Left renal cortex interstitium (tissue), 4 donors: Measurements from ENCODE around the gene CAMTA1. TPM values are rescaled to one million over a fixed set of nuclear protein-coding genes. Genes with fewer than 3 reads are reported as not detected.
A peak's percentile ranks its signal among the peaks of the same experiment; 100 is the strongest.

Experiments used
- DNase-seq, 4 donors: peaks; one replicate each; pipeline ENCODE4 v3.0.0-alpha.2; 2013; ENCODE audit warnings: low read depth in 4 of 4, low spot score in 2 of 4, missing footprints in 1 of 4
- polyA plus RNA-seq, 4 donors: library from polyadenylated mRNA; unstranded; fragments of 120-200 nt; gene quantifications; one replicate each; pipeline ENCODE4 v1.2.1, GENCODE V29; 2013; ENCODE audit not compliant: insufficient read length in 4 of 4

CAMTA1 gene
- polyA plus RNA-seq, 4 donors = 76.8 to 91.3 (median 85.3) TPM

DNA sequence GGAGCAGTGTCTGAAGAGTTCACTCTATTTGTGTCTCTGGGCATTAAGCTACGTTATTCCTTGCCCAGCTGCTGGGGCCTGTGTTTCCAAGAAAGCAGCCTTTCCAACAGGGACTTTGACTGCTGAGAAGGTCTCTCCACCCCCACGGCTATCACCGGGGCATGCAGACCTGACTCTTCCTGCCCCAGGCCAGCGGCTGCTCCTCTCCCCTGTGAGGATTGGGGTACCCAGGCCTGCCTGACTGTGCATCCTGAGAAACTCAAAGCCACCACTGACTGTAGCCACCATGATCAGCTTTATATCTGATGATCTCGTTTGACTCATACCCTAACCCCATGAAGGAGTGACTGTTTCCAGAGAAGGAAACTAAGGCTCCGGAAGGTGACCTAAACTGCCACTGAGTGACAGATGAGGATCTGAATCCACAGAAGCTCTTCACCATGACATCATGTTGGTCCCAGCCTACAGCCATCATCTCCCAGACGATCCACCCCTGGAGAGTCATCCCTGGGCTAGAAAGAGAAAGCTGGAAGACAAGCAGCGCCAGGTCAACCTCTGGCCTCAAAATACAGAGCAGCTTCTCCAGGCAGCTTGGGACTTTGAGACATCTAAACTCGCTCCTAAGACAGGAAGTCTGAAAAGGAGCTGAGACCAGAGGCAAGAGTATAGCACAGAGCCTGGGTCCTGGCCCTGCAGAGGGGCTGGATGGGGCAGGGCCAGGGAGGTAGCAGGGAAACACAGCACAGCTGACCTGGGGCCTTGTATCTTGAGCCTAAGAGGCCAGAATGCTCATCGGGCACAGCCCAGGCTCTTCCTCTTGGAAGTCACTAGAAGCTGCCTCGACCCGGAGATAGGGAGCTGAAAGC, 741.8 kb downstream of the CAMTA1 start:
- DNase-seq = no peak

DNA sequence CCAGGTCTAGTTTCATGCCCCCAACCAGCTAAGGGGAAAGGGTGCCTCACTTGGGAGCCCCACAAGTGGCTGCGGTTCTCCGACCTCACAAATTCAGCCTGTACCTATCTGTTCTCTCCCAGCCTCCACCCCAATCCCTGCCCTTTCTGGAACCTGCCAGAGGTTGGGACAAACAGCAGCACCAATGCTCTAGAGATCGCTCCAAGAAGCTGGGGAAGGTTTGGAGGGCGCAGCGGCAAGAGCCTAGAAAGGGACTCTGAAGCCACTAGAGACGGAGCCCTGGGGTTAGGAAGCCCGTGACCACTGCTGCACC, 742.4 kb downstream of the CAMTA1 start:
- no peak for DNase-seq

DNA sequence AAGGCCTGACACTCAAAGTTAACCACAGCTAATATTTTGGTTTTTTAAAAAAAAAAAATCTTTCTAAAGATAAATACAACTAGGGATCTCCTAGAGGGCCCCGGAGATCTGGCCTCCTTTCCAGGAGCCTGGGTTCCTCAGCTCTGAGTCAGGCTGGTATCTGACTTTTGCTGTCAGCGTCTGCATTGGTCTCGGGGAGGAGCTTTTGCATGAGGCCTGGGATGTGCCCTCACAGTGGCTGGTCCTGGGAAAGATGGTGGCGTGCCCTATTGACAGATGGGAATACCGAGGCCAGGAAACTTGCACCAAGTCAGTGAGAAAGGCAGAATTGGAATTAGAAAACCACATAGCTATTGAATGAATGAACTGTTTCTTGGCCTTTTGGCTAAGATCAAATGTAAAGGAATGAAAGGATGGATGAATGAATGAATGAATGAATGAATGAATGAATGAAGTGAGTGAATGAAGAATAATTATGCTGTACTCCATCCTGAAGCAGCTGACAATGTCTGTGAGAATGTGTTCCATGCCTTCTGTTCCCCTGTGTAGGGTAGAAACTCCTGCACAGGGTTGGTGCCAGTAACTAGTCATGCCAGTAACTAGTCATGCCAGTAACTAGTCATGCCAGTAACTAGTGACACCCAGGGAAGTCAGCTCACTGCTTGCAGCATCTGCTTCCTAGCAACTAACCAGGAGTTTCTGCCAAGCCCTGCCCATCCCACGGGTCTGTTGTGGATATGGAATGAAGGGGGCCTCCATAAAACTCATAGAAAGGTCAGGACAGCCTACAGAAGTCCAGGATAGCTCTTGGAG, 743.3 kb downstream of the CAMTA1 start:
- DNase-seq = no peak

DNA sequence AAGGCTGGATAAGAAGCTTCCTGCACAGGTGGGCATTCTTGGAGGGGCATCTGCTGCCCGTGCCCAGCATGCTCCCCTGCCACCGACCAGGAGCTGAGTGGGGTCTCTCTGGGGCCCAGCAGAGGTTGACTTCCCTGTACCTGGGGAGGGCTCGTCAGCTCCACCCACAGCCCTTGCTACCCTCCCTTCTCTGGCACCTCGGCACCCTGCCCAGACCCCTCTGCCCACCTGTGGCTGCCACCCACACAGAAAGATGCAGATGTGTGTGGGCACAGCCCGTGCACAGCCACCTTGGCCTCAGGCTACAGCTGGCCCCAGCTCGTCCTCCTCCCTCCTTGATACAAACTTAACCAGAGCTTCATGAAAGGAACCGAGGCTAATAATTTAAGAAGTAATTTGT, 744.7 kb downstream of the CAMTA1 start:
- DNase-seq = no peak

DNA sequence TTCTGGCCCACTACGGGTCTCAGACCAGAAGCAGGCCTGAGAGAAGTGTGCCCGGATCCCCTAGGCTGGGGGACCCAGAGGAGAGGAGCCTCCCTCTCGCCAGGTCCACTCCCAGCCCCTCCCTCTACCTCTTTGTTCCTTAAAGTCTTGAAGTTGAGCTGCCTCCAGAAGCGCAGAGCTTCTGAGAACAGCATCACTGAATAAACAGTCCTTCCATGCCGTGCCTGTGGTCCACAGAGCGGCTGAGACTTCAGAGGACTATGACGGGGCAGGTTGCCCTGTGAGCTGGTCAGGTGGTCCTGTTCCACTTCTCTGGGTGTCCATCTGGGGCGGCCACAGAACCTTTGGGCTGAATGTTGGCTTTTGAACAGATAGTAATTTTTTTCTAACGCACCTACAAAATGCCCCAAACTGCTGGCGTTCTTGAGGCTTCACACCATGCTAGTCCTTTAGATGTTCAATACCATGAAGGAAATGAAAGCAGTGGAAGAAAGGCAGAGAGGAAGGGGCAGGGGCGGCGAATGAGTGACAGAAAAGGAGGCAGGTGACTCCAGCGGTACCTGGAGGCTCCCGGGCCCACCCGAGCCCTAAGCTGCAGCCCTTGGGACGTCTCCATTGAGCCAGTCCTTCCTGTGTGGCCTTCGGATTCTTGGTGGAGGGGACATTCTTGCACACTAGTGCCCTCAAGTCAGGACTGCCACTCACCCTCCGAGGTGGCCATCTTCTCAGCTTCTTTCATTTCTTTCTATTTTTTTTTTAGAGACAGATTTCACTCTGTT, 746.5 kb downstream of the CAMTA1 start:
- DNase-seq = no peak

DNA sequence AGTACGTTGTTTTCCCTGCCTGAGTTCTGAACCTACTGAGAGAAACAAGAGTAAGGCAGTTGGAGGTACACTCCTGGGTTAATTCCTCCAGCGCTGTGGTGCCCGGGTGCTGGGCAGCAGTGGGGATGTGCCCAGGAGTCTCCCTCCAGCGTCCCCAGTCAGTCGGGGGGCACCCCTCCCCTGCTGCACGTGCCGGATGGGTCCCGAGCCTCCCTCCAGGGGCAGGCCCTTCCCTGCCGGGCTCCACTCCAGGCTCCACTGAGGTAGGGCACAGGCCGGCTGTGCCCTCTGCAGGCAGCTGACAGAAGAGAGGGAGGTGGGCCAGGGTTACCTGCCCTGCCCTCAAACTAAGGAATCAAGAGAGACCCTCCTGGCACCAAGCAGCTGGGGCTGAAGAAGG, 747.8 kb downstream of the CAMTA1 start:
- no peak for DNase-seq

DNA sequence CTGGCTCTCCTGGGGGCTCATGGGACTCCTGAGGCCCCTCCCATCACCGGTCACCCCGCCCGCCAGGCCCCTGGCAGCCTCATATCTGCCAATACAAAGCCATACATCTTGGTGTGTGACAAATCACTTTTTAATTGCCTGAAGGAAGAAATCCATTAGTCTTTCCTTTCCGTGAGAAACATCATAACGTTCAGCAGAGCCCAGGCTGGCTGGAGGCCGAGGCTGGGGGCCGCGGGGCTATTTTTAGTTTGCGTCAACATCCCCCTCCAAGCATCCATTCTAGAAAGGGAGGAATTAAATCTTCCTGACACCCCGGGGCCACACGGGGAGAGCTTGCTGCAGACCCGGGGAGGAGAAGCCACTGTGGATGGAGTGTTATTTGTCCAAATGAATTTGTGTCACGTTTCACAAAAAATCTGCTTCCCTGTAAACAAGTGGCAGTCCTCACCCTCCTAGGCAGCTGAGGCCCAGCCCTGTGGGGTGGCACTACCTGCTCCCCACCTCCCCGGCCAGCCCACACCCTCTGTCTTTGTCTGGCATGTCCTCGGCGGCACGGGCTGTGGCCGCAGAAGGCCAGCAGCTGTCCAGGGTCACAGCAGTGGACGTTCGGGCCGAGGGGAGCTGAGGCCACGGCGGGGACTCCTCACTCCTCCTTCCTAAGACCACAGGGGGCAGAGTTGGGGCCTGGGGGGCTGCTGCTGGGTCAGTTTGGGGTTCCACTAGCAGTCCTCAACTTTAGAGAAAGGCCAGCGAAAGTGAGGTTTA, 749.0 kb downstream of the CAMTA1 start:
- peak in 2 of 4 donors; percentile 80 for DNase-seq

DNA sequence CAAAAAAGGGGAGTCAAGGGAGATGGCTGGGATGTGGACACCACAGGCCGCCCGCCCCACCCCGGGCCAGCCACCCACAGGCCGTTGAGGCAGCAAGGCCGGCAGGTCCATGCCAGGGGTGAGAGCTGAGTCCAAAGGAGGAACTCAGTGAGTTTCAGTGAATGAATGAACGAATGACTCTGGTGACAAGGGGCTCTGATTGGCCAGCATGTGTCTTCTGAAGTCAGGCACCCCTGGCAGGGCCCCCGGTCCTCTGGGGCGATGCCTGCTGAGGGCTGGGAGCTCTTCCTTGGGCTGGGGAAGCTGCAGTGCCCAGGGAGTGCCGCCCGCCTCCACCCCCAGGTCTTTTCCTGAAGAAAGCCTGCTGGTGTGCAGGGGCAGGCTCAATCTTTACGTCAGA, 749.8 kb downstream of the CAMTA1 start:
- DNase-seq = no peak

DNA sequence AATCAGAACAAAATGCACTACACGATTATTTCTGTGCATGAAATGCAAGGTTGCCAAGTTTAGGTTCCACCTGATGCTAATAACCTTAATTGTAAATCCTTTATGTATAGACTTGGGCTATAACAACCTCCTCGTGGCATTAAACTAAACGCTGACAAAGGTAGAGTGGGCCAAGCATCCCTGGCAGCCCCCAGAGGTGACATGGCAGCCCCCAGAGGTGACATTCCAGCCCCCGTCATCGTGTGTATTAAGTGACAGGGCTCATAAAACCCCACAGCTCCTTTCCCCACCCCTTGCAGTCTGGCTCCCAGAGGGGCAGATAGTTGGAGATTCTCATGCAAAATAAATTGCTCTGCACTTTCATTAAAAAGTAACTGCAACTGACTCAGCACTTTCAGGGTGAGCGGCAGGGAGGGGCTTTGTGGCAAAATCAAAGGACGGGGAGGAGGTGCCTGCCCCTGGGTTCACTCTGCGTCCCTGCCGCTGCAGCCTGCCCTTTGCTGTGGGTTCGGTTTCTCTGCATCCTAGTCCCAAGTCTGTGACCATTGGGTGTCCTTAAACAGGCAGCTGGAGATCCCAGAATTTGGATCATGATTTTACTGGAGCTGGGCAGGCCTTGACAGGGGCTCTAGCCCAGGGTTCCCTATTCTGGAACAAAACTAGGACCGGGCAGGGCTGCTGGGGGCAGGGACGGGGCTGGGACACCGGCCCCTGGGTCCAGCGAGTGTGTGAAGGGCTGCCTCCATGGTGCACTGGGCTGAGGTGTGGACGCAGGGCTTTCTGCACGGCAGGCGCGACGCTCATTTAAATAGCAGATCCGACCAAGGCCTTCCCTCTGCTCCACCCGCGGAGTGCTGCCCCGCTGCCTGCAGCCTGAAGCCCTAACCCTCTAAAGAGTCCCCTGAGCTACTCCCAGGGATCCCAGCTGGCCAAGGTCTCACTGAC, 751.0 kb downstream of the CAMTA1 start:
- DNase-seq = no peak

DNA sequence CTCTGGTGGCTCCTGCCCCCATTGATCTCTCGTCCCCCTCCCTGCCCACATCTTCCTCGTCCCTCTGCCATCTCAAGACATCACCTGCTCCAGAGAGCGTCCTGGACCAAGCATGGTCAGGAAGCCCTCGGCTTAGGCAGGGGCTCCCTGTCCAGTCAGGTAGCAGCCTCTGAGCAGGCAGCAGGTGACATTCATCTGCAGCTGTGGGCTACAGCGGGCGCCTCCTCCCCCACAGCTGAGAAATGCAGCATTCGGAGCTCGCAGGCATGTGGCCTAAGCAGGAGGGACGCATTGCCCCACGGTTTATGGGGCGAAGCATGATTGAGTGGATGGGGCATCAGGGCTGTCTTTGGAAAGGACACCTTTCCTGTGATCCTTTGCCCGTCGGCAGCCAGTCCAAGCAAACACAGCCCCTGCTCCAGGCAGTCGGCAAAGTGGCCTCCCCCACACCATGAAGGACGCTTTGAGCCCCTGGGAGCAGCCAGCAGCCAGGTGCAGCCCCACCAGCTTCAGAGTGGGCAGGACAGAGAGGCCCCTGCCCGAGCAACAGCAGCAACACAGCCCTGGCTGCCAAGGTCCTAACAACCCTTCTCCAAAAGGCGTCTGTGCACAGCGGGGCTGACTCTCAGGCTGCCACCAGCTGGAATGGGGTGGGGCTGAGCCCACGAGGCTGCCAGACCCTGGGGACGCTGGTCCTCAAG, 751.8 kb downstream of the CAMTA1 start:
- peak in 1 of 4 donors; percentile 63 for DNase-seq

DNA sequence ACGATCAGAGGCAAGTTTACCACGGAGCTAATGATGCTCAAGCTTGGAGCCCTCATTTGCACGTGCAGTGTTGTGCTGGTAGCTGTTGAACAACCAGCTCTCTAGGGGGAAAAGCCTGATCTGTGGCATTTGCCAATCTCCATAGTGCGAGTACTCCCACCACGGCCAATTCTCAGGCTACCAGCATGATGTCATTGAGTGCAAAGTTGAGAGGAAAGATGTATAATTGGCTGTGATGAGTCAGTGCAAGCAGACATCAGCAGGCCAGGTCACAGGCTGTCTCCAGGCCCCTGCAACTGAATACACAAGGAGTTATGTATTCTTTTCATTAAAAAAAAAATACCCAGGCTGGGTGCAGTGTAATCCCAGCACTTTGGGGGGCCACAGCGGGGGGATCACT, 752.8 kb downstream of the CAMTA1 start:
- no peak for DNase-seq

DNA sequence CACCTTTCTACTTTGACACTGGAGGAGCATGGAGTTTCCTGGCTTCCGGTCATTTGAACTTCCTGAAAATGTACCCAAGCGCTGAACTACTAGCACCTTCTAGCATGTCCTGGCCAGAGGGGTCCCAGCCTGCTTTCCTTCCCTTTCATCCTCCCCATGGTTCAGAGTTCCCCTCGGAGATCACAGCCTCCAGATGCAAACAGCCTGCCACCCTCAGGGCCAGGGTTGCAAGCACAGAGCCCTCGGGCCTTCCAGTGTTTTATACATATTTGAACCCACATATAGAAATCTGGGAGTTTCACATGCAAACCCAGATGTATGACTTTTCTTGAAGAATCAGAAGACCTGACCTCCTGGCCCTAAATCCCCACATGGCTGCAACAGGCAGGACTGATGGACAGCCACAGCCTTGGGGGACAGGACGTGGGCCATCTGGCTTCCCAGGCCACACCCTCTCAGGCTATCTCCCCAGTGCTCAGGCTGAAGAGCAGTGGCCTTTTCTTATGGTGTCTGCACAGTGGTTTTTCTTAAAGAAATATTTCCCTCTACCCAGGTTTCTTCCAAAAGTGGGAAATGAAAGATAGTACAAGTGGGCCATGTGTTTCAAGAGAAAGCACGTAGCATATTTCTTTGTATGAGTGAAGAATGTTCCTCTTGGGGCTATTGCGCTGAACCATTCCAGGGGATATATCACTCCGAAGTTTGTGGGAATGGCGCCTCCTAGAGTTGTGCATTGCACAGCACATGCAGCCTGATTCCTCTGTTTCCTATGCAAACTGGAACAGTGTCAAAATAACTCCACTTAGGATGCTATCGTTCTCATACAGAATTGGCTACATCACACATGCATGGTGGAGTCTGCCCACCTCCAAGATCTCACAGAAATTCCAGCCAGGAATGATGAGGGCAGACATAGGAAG, 753.9 kb downstream of the CAMTA1 start:
- no peak for DNase-seq

DNA sequence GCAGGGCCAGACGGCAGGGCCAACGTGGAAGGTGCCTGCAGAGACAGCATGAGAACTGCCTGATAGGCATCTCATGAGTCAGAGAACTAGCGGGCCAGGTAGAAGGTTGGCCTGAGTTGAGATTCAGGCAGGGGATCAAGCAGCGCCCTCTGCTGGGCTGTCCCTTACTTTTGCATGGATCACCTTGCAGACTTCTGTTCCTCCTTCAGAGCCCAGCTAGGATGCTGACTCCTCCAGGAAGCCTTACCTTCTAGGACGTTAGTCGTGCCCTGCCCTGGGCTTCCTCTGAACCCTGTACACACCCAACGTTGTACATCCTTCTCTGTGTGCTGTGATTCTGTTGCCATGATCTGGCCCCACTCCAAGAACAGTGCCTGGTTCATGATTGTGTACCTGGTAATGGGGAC, 754.5 kb downstream of the CAMTA1 start:
- no peak for DNase-seq

DNA sequence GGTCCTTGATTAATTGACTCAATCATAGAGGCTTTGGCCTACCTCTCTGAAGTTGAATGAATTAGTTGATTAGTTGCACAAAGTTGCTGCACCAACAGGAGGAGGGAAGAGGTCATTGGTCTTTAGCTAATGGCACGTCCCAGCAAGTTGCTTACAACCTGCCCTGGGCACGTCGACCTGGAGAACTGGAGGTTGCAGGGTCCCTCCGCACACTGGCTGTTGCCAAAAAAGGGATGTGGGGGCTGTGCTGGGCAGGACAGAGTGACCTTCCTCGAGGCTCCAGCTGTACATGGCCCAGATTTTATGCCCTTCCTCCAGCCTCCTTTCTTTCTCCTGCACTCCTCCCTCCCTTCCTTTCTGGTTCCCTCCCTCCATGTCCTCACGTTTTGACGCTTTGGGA, 755.6 kb downstream of the CAMTA1 start:
- no peak for DNase-seq

DNA sequence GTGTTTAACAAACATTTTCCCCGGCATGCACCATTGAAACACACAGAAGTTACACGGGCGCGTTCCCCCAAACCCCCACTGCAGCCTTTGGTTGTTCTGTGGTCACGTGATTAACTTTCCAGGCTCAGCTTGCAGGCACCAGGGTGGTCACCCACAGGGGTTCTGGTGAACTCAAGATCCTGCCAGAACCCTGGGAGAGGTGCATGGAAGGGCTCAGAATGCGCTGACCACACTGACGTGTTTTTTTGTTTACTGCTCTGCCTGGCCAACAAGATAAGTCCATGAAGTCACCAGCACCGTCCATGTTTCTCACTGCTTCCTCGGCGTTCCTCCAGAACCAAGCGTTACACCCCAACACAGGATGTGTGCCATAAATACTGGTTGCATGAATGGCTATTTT, 756.4 kb downstream of the CAMTA1 start:
- no peak for DNase-seq

DNA sequence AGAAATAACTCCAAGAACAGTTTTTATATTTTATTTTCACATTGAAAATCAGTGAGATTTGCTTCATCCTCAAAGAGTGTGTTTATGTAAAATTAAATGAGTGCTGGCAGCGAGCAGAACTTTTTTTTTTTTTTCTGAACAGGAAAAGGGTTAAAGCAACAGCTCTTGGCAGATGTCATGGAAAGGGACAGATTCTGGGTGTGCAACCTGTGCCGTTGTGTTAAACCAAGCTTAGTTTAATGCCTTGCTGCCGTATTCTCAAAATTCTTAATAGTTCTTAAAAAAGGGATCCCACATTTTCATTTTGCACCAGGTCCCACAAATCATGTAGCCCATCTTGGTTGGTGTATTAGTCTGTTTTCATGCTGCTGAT, 758.5 kb downstream of the CAMTA1 start:
- DNase-seq = no peak

DNA sequence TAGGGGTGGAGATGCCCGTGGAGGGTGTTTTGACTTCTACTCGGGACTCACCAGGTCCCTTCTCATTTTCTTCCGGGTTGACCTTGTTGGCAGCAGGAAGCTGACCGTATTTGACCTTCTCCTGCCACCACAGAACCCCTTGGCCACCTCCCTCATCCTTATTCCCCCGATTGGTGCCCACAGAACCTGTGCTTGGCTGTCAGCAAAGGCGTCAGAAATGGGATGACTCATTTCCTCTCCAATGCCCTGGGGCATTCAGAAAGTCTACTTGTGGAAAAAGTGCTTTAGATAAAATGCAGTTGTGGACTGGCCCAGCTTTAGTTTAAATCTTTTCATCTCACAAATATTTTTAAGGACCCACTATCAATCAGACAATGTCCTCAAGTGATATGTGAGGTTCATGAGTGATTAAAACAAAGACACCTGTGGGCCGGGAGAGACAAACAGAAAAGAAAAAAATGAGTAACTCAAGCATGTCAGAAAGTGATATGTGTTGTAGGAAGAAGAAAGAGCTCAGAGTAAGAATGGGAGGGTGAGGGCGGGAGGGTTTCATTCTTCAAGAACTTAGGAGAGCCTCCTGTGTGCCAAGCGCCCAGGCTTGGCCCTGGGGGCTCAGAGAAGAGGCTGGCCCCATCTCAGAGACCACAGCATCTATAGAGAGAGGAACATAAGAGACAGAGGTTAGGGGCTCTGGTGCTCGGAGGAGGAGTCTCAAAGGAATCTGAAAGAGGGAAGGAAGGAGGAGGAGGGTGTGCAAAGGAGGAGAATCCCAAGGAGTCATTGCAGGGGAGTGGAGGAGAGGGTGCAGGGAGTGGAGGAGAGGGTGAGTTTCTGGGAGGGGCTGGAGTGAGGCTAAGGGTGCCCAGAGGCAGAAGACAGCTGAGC, 764.3 kb downstream of the CAMTA1 start:
- no peak for DNase-seq
